Astrocyte (in vitro differentiated cells and primary cell): Measurements from ENCODE around the gene F8.

Source experiments
- CTCF ChIP-seq: IDR thresholded peaks from 2 replicates; pipeline ENCODE4 v1.5.1; 2011; ENCODE audit warnings: low read depth, mild to moderate bottlenecking, inconsistent platforms, low read length, moderate library complexity; ENCODE audit not compliant: insufficient read depth
- EZH2 ChIP-seq: IDR thresholded peaks from 2 replicates; pipeline ENCODE4 v1.6.1; 2012; ENCODE audit warnings: mild to moderate bottlenecking, low read length, inconsistent platforms; ENCODE audit not compliant: insufficient read depth

- TF ChIP-seq CTCF (no peak), EZH2 (no peak)
Observed at GRCh38 chrX:154802947-154803346, 219.6 kb downstream of the F8 start.
